Measurements from ENCODE around the gene TAF15.

- peak; percentile 99 for TF ChIP-seq POLR2A (IDR thresholded peaks at IDR 0.05)
- TF ChIP-seq CTCF (IDR thresholded peaks at IDR 0.05): peak; percentile 65 to 83 (median 74)
Observed at GRCh38 chr17:35808962-35809854, at the start of gene TAF15.

Measured in sigmoid colon (tissue), 3 donors.